Kidney (tissue), 14 donors: ENCODE measurements around the gene FAM241A. TPM values are rescaled to one million over a fixed set of nuclear protein-coding genes. Genes with fewer than 3 reads are reported as not detected.

Source experiments
- DNase-seq, 5 donors: peaks; one replicate each; pipeline ENCODE4 v3.0.0-alpha.2; 2013 to 2020
- FAIRE-seq: peaks from 2 replicates; lab custom pipeline; 2012; peaks lifted over from hg19 to GRCh38; lab: Jason Lieb, UNC
- H3K27ac ChIP-seq, 2 donors: one replicate each; pipeline ENCODE4 v1.7.0; 2013; ENCODE audit warnings: low read depth in 2 of 2, low read length in 2 of 2, inconsistent platforms in 1 of 2
- H3K27me3 ChIP-seq: one replicate; pipeline ENCODE4 v1.7.1; 2013; ENCODE audit warnings: low read length, inconsistent platforms; ENCODE audit not compliant: control insufficient read depth, insufficient read depth
- H3K36me3 ChIP-seq, 3 donors: one replicate each; pipeline versions ENCODE4 v1.7.0 to v1.7.1; 2013; ENCODE audit warnings: low read length in 3 of 3, control low read depth in 1 of 3, inconsistent platforms in 1 of 3; ENCODE audit not compliant: insufficient read depth in 3 of 3, control insufficient read depth in 2 of 3
- H3K4me1 ChIP-seq, 3 donors: one replicate each; pipeline versions ENCODE4 v1.7.0 to v1.7.1; 2013; ENCODE audit warnings: low read length in 3 of 3, inconsistent platforms in 1 of 3, low read depth in 1 of 3; ENCODE audit not compliant: control insufficient read depth in 2 of 3, insufficient read depth in 2 of 3
- H3K4me3 ChIP-seq, 3 donors: one replicate each; pipeline versions ENCODE4 v1.7.0 to v1.8.1; 2013; ENCODE audit warnings: low read length in 3 of 3, control low read depth in 1 of 3, inconsistent platforms in 1 of 3
- H3K9ac ChIP-seq, 3 donors: one replicate each; pipeline versions ENCODE4 v1.7.0 to v1.7.1; 2013; ENCODE audit warnings: low read length in 3 of 3, control low read depth in 1 of 3, inconsistent platforms in 1 of 3
- H3K9me3 ChIP-seq, 3 donors: one replicate each; pipeline versions ENCODE4 v1.7.0 to v1.7.1; 2013; ENCODE audit warnings: low read length in 3 of 3, control low read depth in 1 of 3, inconsistent platforms in 1 of 3; ENCODE audit not compliant: control insufficient read depth in 2 of 3, insufficient read depth in 1 of 3
- CTCF ChIP-seq: IDR thresholded peaks from 3 replicates; pipeline ENCODE4 v1.5.1; 2012; ENCODE audit warnings: mild to moderate bottlenecking, moderate library complexity, borderline replicate concordance; ENCODE audit not compliant: insufficient read depth; ENCODE audit errors: extremely low read depth
- intact Hi-C: fragments of 100-400 bp; cut with DNase I; formaldehyde crosslinking; loops from one replicate; pipeline ENCODE4 v1.11.1; 2022
- polyA plus RNA-seq: library from polyadenylated mRNA; stranded (reverse); fragments of 350-450 nt; fragmentation: Illumina TruSeq; extraction: RNeasy Lipid Tissue Mini Kit (QIAGEN cat#74804); gene quantifications from one replicate; pipeline ENCODE4 v1.2.3, GENCODE V29; 2014; ENCODE audit warnings: low read depth, low replicate concordance; ENCODE audit not compliant: insufficient read depth
- total RNA-seq: library from RNA; stranded (reverse); fragmentation: NEBNext Ultra II Directional; extraction: Animal tissue kit (Norgen Biotek cat#: 25700); gene quantifications from one replicate; pipeline ENCODE4 v1.2.1, GENCODE V29; 2021
- donor health status: control.
- donor health status: control.
- donor health status: control.
- donor health status: control.
- donor health status: control.
- donor health status: DM: yes; HTN: yes; CAD: no.
- donor health status: Normal renal cell carcinoma (clear cell type).

Gene FAM241A
- total and polyA plus RNA-seq, 2 donors from 2014 or later = 1.9 to 2.9 TPM

- FAIRE-seq (no peak), DNase-seq (no peak)
- H3K4me1 ChIP-seq = no peaks in the 10 kb centered on the region
- no peaks in the 10 kb centered on the region for H3K9me3 ChIP-seq
- H3K27ac ChIP-seq = no peak overlapping the region
- no peak overlapping the region for H3K4me3 ChIP-seq
- intact Hi-C loops = loop anchor here (10.0 kb wide), 1 partner anchor 84 kb away; no protein-coding TSS in a partner anchor
- no peak overlapping the region for H3K9ac ChIP-seq
- no peaks in the 10 kb centered on the region for H3K36me3 ChIP-seq
- no peak for TF ChIP-seq CTCF
- H3K27me3 ChIP-seq = no peaks in the 10 kb centered on the region
Measured at GRCh38 chr4:112140536-112140935, 4.7 kb upstream of the FAM241A start.

- intact Hi-C loops = loop anchor here (10.0 kb wide), 1 partner anchor 83 kb away; no protein-coding TSS in a partner anchor
- Histone ChIP-seq H3K9me3 (no peaks in the 10 kb centered on the region), H3K36me3 (no peaks in the 10 kb centered on the region), H3K27ac (no peak overlapping the region), H3K27me3 (no peaks in the 10 kb centered on the region), H3K4me1 (peaks cover 0 to 2% (median 1%) of the 10 kb centered on the region in 3 donors), H3K4me3 (no peak overlapping the region), H3K9ac (no peak overlapping the region)
- no peak for DNase-seq
- FAIRE-seq = no peak
- no peak for TF ChIP-seq CTCF
Measured at GRCh38 chr4:112141366-112142138, 3.7 kb upstream of the FAM241A start.

- Histone ChIP-seq H3K9me3 (no peaks in the 10 kb centered on the region), H3K27me3 (no peaks in the 10 kb centered on the region), H3K27ac (no peak overlapping the region), H3K4me1 (peaks cover 0 to 4% (median 2%) of the 10 kb centered on the region in 3 donors), H3K36me3 (no peaks in the 10 kb centered on the region), H3K4me3 (no peak overlapping the region), H3K9ac (no peak overlapping the region)
- DNase-seq = no peak
- no peak for TF ChIP-seq CTCF
- intact Hi-C loops = loop anchor here (10.0 kb wide), 1 partner anchor 83 kb away; no protein-coding TSS in a partner anchor
- FAIRE-seq = no peak
Measured at GRCh38 chr4:112142182-112142581, 3.1 kb upstream of the FAM241A start.
